KMS-11 (cell line): Measurements from ENCODE around the gene TMEM154.

ENCODE experiments used
- H2AFZ ChIP-seq: fragments of 200-600 bp; sonication (generic); 2 replicates; pipeline ENCODE4 v1.6.1; 2016; ENCODE audit warnings: antibody characterized with exemption, mixed run types, low read depth
- H3K27ac ChIP-seq: fragments of 200-600 bp; sonication (generic); 2 replicates; pipeline ENCODE4 v1.6.1; 2016; ENCODE audit warnings: mild to moderate bottlenecking, mixed run types
- H3K27me3 ChIP-seq: fragments of 200-600 bp; sonication (generic); 2 replicates; pipeline ENCODE4 v1.6.1; 2017; ENCODE audit warnings: mild to moderate bottlenecking, low read depth, mixed run types, moderate library complexity; ENCODE audit not compliant: insufficient read depth
- H3K36me3 ChIP-seq: fragments of 200-600 bp; sonication (generic); 2 replicates; pipeline ENCODE4 v1.6.1; 2017; ENCODE audit warnings: mild to moderate bottlenecking, mixed run types; ENCODE audit not compliant: insufficient read depth
- H3K4me1 ChIP-seq: fragments of 200-600 bp; sonication (generic); 2 replicates; pipeline ENCODE4 v1.6.1; 2016; ENCODE audit warnings: mild to moderate bottlenecking, low read depth, mixed run types; ENCODE audit not compliant: poor library complexity, severe bottlenecking
- H3K4me2 ChIP-seq: fragments of 200-600 bp; sonication (generic); 2 replicates; pipeline ENCODE4 v1.7.0; 2016; ENCODE audit warnings: mild to moderate bottlenecking, mixed run types
- H3K4me3 ChIP-seq: fragments of 200-600 bp; sonication (generic); IDR thresholded peaks from 2 replicates; pipeline ENCODE4 v1.6.1; 2017; ENCODE audit warnings: low read depth, low read length, mixed read lengths; ENCODE audit not compliant: insufficient read depth
- H3K79me2 ChIP-seq: fragments of 200-600 bp; sonication (generic); 2 replicates; pipeline ENCODE4 v1.6.1; 2016; ENCODE audit warnings: low read depth, mixed run types; ENCODE audit not compliant: insufficient read depth
- H3K9ac ChIP-seq: fragments of 200-600 bp; sonication (generic); 2 replicates; pipeline ENCODE4 v1.6.1; 2016; ENCODE audit warnings: mild to moderate bottlenecking, mixed run types
- H4K20me1 ChIP-seq: fragments of 200-600 bp; sonication (generic); 2 replicates; pipeline ENCODE4 v1.6.1; 2016; ENCODE audit warnings: mild to moderate bottlenecking, mixed run types; ENCODE audit not compliant: insufficient read depth
- TF ChIP-seq, protein P1 (sequence below): fragments of 200-600 bp; sonication (generic); conservative IDR thresholded peaks from 2 replicates; pipeline ENCODE4 v1.6.1; 2017; ENCODE audit warnings: low read depth, mild to moderate bottlenecking, antibody characterized with exemption, low read length, moderate library complexity, mixed read lengths

Gene TMEM154

DNA sequence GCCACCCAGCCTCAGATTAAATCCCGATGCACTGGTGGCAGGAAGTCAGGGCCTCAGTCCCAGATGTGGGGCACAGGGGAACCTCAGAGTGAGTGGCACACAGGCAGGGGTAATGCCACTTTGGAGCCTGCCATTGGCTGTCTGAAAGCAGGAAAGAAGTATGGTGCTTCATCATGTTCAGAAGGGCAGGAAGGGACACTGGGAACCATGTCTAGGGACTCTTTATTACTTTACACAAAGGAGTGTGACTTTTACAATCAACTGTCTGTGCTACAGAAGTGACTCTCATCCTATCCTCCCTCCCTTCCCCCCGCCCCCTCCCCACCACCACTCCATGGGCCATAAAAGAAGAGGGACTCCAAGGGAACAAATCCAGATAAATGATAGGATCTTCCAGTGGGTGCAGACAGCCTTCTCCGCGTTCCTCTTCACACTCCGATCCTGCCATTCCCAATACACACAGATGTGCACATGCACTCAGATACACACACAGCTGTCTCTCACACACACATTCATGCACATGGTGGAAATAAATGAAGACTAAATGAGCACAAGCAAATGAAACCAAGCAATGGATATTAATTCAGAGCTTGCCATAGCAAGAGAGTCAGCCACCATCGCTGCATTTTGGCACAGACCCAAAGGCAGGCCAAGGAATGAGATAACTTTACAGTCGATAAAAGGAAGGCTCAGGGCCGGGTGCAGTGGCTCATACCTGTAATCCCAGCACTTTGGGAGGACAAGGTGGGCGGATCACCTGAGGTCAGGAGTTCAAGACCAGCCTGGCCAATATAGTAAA, 2.5 kb upstream of the TMEM154 start:
- no peak overlapping the region for H3K4me3 ChIP-seq
- H3K4me2 ChIP-seq: no peak overlapping the region
- H3K36me3 ChIP-seq: no peaks in the 10 kb centered on the region
- H3K9ac ChIP-seq: no peak overlapping the region
- no peaks in the 10 kb centered on the region for H3K4me1 ChIP-seq
- TF ChIP-seq, protein P1, sequence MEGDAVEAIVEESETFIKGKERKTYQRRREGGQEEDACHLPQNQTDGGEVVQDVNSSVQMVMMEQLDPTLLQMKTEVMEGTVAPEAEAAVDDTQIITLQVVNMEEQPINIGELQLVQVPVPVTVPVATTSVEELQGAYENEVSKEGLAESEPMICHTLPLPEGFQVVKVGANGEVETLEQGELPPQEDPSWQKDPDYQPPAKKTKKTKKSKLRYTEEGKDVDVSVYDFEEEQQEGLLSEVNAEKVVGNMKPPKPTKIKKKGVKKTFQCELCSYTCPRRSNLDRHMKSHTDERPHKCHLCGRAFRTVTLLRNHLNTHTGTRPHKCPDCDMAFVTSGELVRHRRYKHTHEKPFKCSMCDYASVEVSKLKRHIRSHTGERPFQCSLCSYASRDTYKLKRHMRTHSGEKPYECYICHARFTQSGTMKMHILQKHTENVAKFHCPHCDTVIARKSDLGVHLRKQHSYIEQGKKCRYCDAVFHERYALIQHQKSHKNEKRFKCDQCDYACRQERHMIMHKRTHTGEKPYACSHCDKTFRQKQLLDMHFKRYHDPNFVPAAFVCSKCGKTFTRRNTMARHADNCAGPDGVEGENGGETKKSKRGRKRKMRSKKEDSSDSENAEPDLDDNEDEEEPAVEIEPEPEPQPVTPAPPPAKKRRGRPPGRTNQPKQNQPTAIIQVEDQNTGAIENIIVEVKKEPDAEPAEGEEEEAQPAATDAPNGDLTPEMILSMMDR: no peak
- H3K27ac ChIP-seq: no peak overlapping the region
- no peak overlapping the region for H2AFZ ChIP-seq
- H3K27me3 ChIP-seq: no peaks in the 10 kb centered on the region
- H4K20me1 ChIP-seq: no peaks in the 10 kb centered on the region
- H3K79me2 ChIP-seq: no peaks in the 10 kb centered on the region

DNA sequence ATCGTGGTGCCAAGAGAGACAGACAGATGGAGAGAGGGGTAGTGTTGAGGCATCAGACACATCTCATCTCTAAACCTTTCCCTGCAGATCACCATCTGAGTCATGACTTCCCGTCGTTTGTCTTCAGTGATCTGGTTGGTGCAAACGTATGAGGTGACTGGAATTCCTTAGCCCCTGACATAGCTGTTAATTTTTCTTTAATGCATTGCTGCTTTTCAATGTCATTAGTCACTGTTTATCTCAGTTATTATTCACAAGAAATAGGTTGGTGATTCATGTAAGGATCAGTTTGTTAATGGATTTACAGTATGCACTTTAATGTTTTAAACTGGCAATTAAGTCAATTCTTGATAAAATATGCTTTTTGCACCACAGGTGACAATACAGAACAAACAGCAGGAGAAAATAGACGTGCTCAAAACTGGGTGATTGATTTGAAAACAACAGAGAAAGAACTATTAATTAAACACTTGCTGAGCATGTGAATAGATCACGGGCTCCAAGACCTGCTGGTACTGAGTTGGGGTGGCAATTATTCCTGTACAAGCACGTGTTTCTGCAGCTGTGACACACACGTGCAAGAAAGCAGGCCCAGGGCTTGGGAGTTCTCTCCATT, 1.3 kb upstream of the TMEM154 start:
- Histone ChIP-seq H3K4me2 (no peak overlapping the region), H3K9ac (no peak overlapping the region), H3K36me3 (no peaks in the 10 kb centered on the region), H3K79me2 (no peaks in the 10 kb centered on the region), H3K4me1 (no peaks in the 10 kb centered on the region), H2AFZ (no peak overlapping the region), H3K4me3 (no peak overlapping the region), H3K27me3 (no peaks in the 10 kb centered on the region), H4K20me1 (no peaks in the 10 kb centered on the region), H3K27ac (no peak overlapping the region)
- TF ChIP-seq, protein P1: no peak

DNA sequence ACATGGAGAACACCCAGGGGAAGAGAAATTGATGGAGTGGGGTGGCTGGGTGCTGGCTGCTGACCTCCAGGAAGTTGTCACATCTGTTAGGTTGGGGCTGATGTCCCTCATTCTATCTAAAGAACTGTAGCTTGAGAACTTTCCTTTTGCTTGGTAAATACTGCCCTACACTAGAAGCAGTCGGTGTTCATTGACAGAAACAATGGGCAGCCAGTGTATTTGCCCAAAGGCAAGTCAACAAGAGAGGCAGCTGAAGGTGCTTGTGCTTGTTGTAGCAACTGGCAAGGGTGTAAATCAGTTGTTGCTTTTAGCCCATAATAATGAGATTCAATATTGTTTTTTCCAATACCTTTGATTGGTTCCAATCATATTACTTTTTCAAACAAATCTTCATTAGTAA, 956 bp downstream of the TMEM154 start:
- no peak overlapping the region for H3K9ac ChIP-seq

DNA sequence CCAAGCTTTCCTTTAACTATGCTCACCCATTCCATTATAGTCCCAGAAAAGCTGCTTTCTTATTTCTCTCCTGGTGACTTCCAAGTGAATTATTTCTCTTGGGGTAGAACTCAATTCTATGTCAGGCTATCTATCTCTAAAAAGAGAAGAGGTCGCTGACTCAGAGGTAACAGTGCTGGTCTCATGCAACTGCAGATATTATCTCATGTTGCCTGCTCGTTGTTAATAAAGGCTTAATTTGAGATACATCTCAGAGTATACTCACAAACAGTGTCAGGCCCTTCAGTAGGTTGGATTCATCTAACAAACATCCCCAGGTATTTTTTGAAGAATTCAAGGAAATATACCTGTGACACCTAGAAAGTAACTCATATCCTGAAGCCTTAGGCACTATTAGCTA, 2.7 kb downstream of the TMEM154 start:
- Histone ChIP-seq H3K27ac (no peak overlapping the region), H4K20me1 (no peaks in the 10 kb centered on the region), H3K36me3 (no peaks in the 10 kb centered on the region), H3K79me2 (no peaks in the 10 kb centered on the region), H3K27me3 (no peaks in the 10 kb centered on the region), H2AFZ (no peak overlapping the region), H3K4me1 (no peaks in the 10 kb centered on the region), H3K4me2 (no peak overlapping the region), H3K4me3 (no peak overlapping the region), H3K9ac (no peak overlapping the region)
- TF ChIP-seq, protein P1: no peak

More for the DNA sequence above, 956 bp downstream of the TMEM154 start:
- H3K27me3 ChIP-seq: no peaks in the 10 kb centered on the region
- no peak overlapping the region for H3K27ac ChIP-seq
- H3K79me2 ChIP-seq: no peaks in the 10 kb centered on the region
- no peak overlapping the region for H2AFZ ChIP-seq
- no peak overlapping the region for H3K4me3 ChIP-seq
- no peaks in the 10 kb centered on the region for H3K36me3 ChIP-seq
- no peak overlapping the region for H3K4me2 ChIP-seq
- TF ChIP-seq, protein P1: no peak
- H4K20me1 ChIP-seq: no peaks in the 10 kb centered on the region
- no peaks in the 10 kb centered on the region for H3K4me1 ChIP-seq
